Epidermal melanocyte (primary cell): Measurements from ENCODE around the gene VOPP1.
"Not testable (repeated sequence)": the region's sequence is repeated elsewhere in the genome, so short reads cannot be mapped to it uniquely, and the experiment has no call there.

Experiments
- DNase-seq: peaks from one replicate; pipeline ENCODE4 v3.0.0; 2011; ENCODE audit warnings: low spot score; ENCODE audit not compliant: insufficient read length

The VOPP1 gene

GRCh38 chr7:55582656-55583055 lies 10.4 kb upstream of the VOPP1 start:
- not testable (repeated sequence) for DNase-seq

- no peak for DNase-seq
These were observed 4.5 kb upstream of the VOPP1 start for GRCh38 chr7:55576753-55577152.

- no peak for DNase-seq
These were observed 3.4 kb upstream of the VOPP1 start for GRCh38 chr7:55575733-55576132.

- no peak for DNase-seq
These were observed 2.8 kb upstream of the VOPP1 start for GRCh38 chr7:55575098-55575497.

GRCh38 chr7:55574051-55574717 lies 1.9 kb upstream of the VOPP1 start:
- no peak for DNase-seq

GRCh38 chr7:55573234-55573900 lies 1.1 kb upstream of the VOPP1 start:
- DNase-seq, result no peak

GRCh38 chr7:55571511-55572377 lies 558 bp downstream of the VOPP1 start:
- DNase-seq, result no peak

GRCh38 chr7:55570939-55571338 lies 1.4 kb downstream of the VOPP1 start:
- DNase-seq, result peak; percentile 33

GRCh38 chr7:55570218-55570873 lies 2.0 kb downstream of the VOPP1 start:
- DNase-seq, result no peak

GRCh38 chr7:55569797-55570196 lies 2.5 kb downstream of the VOPP1 start:
- no peak for DNase-seq

GRCh38 chr7:55569269-55569663 lies 3.0 kb downstream of the VOPP1 start:
- no peak for DNase-seq

GRCh38 chr7:55568613-55569268 lies 3.6 kb downstream of the VOPP1 start:
- DNase-seq, result no peak

- no peak for DNase-seq
These were observed 4.7 kb downstream of the VOPP1 start for GRCh38 chr7:55567571-55567970.

- DNase-seq, result no peak
These were observed 6.6 kb downstream of the VOPP1 start for GRCh38 chr7:55565681-55566080.

- no peak for DNase-seq
These were observed 8.5 kb downstream of the VOPP1 start for GRCh38 chr7:55563596-55564325.

- no peak for DNase-seq
These were observed 10.6 kb downstream of the VOPP1 start for GRCh38 chr7:55561690-55562089.

GRCh38 chr7:55558962-55559920 lies 13.1 kb downstream of the VOPP1 start:
- DNase-seq, result no peak

- no peak for DNase-seq
These were observed 14.6 kb downstream of the VOPP1 start for GRCh38 chr7:55557666-55558188.

- DNase-seq, result no peak
These were observed 15.8 kb downstream of the VOPP1 start for GRCh38 chr7:55556492-55556891.
